Measurements from ENCODE around the gene PRPF6.

DNA sequence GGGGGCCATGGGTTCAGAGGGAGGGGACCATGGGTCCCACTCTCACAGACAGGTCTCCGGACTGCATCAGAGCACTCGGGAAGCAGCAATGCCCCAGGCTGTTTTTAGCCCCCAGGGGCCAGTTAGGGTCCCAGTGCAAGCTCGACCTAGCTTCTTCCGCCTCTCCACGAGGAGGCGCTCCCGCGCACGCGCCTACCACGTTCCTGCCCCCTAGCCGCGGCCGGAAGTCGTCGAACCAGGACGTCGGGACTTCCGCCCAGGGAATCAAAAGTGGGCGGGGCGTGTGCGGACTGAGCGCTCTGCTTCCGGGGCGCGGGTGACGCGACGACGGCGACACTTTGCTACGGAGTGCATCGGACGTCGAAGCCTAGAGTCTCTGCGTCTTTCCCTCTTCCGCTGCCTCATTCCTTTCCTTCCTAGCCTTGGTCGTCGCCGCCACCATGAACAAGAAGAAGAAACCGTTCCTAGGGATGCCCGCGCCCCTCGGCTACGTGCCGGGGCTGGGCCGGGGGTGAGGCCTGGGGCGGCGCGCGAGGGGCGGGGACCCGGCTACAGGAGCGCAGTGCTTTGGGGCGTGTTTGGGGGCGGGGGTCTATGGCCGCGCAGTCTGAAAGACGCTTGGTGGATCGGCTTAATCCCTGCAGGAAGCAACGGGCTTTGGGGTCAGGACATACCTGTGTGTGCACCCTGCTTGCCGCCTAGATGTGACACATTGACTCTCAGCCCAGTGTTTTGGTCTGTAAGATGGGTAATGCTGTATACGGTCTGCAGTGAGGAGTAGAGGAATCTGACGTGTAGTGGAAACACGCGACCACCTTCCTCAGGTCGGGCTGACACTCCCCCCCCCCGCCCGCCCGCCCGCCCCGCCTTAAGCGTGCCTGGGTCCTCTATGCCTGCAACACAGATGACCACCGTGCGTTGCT is at the start of gene PRPF6:
- TF ChIP-seq SNAI2 (CRISPR knock-in tag; IDR thresholded peaks at IDR 0.05) (no peak), TCF4 (CRISPR knock-in tag; IDR thresholded peaks at IDR 0.05; ENCODE audit: borderline replicate concordance) (no peak), CSRNP3 (CRISPR knock-in tag; IDR thresholded peaks at IDR 0.05) (no peak), ARNTL (CRISPR knock-in tag; IDR thresholded peaks at IDR 0.05; ENCODE audit: borderline replicate concordance, low read depth) (no peak), PATZ1 (CRISPR knock-in tag; IDR thresholded peaks at IDR 0.05; ENCODE audit: borderline replicate concordance) (no peak)

Data from SK-N-SH treated with all-trans-retinoic acid at 6 μM for 48 hours (cell line).